NB4 (cell line): ENCODE results near the gene ZFP36L2.

Source experiments
- MAX ChIP-seq: IDR thresholded peaks from 2 replicates; pipeline ENCODE4 v1.6.1; 2011; ENCODE audit warnings: low read depth, low read length
- POLR2A ChIP-seq: IDR thresholded peaks from 2 replicates; pipeline ENCODE4 v1.6.1; 2011; ENCODE audit warnings: mild to moderate bottlenecking; ENCODE audit not compliant: insufficient read length; ENCODE audit errors: extremely low read depth
- TF ChIP-seq, protein P1 (sequence below): IDR thresholded peaks from one replicate; pipeline ENCODE4 v1.5.1; 2012; ENCODE audit warnings: low read depth, low read length

- TF ChIP-seq, protein P1, sequence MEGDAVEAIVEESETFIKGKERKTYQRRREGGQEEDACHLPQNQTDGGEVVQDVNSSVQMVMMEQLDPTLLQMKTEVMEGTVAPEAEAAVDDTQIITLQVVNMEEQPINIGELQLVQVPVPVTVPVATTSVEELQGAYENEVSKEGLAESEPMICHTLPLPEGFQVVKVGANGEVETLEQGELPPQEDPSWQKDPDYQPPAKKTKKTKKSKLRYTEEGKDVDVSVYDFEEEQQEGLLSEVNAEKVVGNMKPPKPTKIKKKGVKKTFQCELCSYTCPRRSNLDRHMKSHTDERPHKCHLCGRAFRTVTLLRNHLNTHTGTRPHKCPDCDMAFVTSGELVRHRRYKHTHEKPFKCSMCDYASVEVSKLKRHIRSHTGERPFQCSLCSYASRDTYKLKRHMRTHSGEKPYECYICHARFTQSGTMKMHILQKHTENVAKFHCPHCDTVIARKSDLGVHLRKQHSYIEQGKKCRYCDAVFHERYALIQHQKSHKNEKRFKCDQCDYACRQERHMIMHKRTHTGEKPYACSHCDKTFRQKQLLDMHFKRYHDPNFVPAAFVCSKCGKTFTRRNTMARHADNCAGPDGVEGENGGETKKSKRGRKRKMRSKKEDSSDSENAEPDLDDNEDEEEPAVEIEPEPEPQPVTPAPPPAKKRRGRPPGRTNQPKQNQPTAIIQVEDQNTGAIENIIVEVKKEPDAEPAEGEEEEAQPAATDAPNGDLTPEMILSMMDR, result peak; percentile 57
- TF ChIP-seq POLR2A (no peak), MAX (no peak)
These were observed 13.8 kb upstream of the ZFP36L2 start for GRCh38 chr2:43239981-43240765.
